Skin epidermis (tissue), 12 donors: ENCODE data around the gene ESPN.

Experiments
- H3K27ac ChIP-seq, 21 experiments: fragments of 200-600 bp; sonication (generic) in 11 of 21; one replicate each; pipeline ENCODE4 v1.5.0; 2020; ENCODE audit warnings: mild to moderate bottlenecking in 3 of 21, inconsistent platforms in 2 of 21, moderate library complexity in 2 of 21
- H3K4me3 ChIP-seq, 7 experiments: fragments of 200-600 bp; sonication (generic) in 2 of 7; one replicate each; pipeline ENCODE4 v1.5.0; 2020; ENCODE audit warnings: inconsistent platforms in 2 of 7, mild to moderate bottlenecking in 2 of 7, moderate library complexity in 1 of 7

The ESPN gene

DNA sequence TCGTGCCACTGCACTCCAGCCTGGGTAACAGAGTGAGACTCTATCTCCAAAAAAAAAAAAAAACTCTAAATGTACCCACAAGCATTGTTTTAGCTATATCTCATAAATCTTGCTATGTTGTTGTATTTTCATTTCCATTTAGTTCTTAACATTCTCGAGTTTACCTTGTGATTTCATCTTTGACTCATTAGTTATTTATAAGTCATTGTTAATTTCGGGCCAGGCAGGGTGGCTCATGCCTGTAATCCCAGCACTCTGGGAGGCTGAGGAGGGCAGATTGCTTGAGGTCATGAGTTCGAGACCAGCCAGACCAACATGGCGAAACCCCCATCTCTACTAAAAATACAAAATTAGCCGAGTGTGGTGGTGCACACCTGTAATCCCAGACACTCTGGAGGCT is 16.6 kb upstream of the ESPN start:
- H3K27ac ChIP-seq: no peak overlapping the region

DNA sequence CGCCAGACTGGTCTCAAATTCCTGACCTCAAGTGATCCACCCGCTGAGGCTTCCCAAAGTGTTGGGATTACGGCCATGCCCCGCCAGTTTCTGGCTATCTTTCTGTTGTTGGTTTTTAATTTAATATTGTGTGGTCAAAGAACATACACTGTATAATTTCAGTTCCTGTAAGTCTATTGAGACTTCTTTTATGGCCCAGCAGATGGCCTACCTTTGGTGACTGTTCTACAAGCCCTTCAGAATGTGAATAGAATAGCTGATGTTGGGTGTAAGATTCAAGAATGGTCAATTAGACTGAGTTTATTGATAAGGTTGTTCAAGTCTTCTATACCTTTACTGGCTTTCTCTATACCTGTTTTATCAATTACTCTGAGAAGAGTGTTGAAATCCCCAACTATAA is 15.5 kb upstream of the ESPN start:
- Histone ChIP-seq H3K27ac (no peak overlapping the region), H3K4me3 (no peak overlapping the region)

More for the DNA sequence above, 16.6 kb upstream of the ESPN start:
- H3K4me3 ChIP-seq: no peak overlapping the region

DNA sequence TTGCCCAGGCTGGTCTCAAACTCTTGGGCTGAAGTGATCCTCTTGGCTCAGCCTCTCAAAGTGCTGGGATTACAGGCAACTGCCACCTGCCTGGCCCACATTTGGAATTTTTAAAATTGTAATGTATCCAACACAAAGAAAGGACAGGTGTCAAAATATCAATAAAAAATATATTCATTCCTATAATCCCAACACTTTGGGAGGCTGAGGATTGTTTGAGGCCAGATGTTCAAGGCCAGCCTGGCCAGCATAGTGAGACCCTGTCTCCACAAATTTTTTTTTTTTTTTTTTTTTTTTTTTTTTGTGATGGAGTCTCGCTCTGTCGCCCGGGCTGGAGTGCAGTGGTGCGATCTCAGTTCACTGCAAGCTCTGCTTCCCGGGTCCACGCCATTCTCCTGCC is 14.8 kb upstream of the ESPN start:
- Histone ChIP-seq H3K27ac (no peak overlapping the region), H3K4me3 (no peak overlapping the region)

DNA sequence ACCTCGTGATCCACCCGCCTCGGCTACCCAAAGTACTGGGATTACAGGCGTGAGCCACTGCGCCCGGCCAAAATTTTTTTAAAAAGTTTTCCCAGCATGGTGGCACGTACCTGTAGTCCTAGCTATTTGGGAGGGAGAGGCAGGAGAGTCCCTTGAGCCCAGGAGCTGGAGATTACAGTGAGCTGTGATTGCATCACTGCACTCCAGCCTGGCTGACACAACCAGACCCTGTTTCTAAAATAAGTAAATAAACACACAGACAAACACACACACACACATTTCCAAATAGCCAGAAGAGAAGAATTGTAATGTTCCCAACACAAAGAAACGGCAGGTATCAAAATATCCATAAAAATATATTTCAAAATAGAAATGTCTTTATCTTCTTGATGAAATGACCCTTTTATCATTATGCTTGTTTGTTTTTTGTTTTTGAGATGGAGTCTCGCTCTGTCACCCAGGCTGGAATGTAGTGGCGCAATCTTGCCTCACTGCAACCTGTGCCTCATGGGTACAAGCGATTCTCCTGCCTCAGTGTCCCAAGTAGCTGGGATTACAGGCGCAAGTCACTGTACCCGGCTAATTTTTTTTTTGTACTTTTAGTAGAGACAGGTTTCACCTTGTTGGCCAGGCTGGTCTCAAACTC is 14.2 kb upstream of the ESPN start:
- H3K27ac ChIP-seq: no peak overlapping the region
- no peak overlapping the region for H3K4me3 ChIP-seq

DNA sequence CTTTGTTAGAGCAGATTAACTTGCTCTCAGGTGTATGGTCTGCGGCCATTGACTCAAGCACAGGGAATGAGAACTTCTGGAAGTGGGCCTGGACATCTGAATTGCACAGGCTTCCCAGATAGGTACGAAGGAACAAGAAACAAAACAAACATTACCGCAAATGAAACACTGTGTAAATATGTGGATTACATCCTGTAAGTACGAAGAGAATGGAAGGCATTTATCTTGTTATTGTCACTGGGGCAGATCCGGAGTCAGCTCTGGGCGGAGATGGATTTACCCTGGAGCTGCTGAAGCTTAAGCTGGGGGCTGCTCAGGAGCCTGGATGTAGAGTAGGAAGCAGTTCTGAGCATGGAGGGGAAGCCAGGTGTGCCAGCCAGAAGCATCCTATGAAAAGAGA is 11.7 kb upstream of the ESPN start:
- no peak overlapping the region for H3K27ac ChIP-seq

DNA sequence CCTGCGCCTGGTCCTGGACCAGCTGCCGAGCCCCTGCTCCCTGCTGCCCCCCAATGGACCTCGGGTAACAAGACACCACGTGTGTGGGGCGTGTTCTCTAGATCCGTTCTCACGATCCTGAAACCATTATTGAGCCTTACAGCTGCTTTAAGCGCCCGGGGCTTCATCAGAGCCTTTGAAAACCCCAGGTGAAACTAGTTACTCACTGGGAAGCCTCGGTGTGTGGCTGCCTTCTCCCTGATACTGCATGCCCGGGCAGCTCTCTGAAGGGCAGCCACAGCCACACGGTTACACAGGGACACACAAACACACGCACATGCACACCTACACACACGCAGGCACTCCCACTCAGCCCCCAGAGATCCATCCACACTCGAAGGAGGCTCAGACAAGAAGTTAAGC is 10.1 kb upstream of the ESPN start:
- Histone ChIP-seq H3K4me3 (no peak overlapping the region), H3K27ac (peak overlapping the region in 14 of 21 experiments; percentile 14 to 79 (median 50))

More for the DNA sequence above, 11.7 kb upstream of the ESPN start:
- no peak overlapping the region for H3K4me3 ChIP-seq

DNA sequence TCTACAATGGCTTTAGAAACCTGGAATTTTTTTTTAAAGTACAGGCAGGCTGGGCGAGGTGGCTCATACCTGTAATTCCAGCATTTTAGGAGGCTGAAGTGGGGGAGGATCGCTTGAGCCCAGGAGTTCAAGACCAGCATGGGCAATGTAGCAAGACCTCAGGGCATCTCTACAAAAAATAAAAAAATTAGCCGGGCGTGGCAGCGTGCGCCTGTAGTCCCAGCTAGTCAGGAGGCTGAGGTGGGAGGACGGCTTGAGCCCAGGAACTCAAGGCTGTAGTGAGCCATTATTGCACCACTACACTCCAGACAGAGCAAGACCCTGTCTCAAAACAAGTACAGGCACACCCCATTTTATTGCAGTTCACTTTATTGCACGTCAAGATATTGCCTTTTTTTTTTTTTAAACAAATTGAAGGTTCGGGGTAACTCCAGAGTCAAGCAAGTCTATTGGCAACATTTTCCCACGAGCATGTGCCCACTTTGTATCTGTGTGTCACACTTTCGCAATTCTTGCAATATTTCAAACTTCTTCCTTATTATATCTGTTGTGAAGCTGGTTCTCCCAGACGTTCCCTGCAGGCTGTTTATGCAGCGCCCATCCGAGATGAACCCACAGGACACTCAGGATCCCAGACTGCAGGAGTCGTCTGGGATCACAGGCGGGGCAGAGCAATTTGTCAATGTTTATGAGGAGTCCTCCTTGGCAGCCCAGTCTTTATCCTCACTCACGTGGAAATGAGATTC is 9.5 kb upstream of the ESPN start:
- H3K27ac ChIP-seq: peak overlapping the region in 14 of 21 experiments; percentile 14 to 79 (median 50)
- H3K4me3 ChIP-seq: no peak overlapping the region

DNA sequence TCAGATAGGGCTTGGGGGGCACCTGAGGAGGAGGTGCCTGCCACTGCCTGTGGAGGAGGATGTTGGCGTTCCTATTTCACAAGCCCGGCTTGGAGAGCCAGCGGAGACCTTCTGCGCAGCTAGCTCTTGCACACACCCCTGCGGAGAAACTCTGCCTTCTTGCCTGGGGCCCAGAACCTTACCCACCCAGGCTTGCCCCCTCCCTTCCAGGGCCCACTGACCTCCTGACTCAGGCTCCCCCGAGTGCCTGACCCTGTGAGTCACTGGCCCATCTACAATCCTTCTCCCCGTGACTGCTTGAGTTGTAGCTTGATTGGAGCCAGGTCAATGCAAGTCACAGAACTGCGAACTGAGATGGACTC is 8.3 kb upstream of the ESPN start:
- peak overlapping the region in 4 of 21 experiments; percentile 30 to 60 (median 42) for H3K27ac ChIP-seq
- no peak overlapping the region for H3K4me3 ChIP-seq

DNA sequence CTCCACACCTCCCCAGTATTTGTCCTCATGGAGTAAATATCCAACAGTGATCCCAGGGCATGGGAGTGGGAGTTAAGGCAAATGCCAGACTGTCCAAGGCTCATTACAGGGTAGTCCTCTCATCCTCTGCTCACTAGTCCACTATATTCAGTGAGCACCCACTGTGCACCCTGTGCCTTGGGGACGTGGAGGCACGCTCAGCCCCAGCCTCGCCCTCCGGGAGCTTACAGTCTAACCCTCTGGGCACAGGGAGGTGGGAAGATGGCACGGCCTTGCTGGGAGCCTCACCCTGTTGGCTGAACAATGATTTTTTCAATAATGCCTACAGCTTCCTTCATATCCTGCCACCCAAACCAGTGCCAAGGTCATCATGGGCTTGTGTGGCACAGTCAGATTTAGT is 7.7 kb upstream of the ESPN start:
- no peak overlapping the region for H3K4me3 ChIP-seq
- H3K27ac ChIP-seq: peak overlapping the region in 1 of 21 experiments; percentile 60

DNA sequence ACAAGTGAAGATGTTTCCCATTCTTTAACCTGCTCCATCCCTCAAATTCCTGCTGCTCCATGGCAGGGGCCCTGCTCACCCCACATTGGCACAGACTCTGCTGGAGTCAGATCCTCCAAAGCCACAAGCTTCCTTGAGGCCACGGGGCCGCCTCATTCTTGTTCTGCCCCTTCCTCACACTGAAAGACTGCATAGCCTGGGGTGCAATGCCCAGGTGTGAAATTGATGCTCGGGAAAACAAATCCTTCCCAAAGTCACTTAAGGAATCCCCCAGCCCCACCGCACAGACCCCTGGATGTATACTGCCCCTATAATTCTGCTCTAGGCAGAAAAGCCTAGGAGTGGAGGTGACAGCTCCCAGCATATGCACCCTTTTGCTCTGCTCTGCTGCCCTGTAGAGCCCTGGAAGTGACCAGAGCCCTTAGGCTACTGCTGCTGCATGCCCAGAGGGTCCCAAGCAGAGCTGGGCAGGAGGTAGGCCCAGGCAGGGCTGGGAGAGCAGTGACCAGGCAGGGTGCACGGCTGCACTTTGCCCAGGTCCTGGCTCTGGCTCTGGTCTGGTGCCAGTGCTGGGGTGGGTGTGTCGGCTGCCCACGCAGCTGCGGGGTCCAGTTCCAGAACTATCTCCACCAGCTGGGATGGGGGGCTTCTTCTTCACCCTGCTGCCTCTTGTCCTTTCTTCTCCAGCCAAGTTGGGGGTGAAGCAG is 6.5 kb upstream of the ESPN start:
- H3K27ac ChIP-seq: peak overlapping the region in 1 of 21 experiments; percentile 78
- peak overlapping the region in 6 of 7 experiments; percentile 29 to 53 (median 41) for H3K4me3 ChIP-seq

DNA sequence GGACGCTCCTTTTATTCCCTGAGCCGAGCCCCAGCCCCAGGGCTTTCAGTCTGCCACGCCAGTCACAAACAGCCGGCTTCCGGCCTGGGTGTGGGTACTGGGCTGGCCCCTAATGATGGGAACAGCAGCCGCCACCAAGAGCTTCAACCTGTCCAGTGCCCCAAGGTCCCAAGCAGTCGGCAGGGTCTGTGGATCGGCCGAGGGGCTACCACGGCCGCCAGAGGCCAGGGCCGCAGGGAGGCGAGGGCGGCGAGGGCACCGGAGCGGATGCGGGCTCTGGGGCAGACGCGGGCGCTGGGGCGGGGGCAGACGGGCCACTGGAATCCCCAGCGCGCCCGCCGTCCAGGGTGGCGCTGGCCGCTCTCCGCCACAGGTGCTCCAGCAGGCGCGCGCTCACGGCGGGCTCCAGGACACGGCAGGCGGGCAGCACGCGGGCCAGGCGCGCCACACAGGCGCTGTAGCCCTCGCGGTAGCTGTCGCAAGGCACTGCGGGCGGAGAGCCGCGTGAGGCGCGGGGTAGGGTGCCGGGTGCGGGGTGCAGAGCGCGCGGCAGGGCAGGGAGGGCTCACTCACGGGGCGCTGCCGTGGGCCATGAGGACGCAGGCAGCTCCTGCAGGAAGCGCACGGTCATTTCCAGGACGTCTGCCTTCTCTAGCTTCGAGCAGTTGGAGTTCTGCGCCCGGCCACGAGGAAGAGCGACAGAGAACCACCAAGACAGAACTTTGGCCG is 5.7 kb upstream of the ESPN start:
- H3K27ac ChIP-seq: peak overlapping the region in 16 of 21 experiments; percentile 39 to 84 (median 65)
- peak overlapping the region; percentile 25 to 53 (median 37) for H3K4me3 ChIP-seq

DNA sequence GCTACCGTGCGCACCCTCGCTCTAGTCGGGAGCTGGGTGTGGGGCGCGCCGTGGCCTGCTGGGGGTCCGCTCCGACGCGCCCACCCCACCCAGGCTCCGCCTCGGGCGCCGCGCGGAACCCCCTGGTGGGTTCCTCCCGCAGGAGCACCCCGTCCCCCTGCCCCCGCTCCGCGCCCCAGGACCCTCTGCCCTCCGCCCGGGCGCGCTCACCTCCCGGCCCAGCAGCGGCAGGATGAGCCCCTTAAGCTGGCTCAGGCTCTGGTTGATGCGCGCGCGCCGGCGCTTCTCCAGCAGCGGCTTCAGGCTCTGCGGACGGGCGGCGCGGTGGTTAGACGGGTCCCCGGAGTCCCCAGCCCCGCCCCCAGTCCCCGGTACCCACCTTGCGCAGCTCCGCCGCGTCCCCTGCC is 5.2 kb upstream of the ESPN start:
- peak overlapping the region in 17 of 21 experiments; percentile 17 to 84 (median 64) for H3K27ac ChIP-seq
- peak overlapping the region; percentile 25 to 53 (median 37) for H3K4me3 ChIP-seq

DNA sequence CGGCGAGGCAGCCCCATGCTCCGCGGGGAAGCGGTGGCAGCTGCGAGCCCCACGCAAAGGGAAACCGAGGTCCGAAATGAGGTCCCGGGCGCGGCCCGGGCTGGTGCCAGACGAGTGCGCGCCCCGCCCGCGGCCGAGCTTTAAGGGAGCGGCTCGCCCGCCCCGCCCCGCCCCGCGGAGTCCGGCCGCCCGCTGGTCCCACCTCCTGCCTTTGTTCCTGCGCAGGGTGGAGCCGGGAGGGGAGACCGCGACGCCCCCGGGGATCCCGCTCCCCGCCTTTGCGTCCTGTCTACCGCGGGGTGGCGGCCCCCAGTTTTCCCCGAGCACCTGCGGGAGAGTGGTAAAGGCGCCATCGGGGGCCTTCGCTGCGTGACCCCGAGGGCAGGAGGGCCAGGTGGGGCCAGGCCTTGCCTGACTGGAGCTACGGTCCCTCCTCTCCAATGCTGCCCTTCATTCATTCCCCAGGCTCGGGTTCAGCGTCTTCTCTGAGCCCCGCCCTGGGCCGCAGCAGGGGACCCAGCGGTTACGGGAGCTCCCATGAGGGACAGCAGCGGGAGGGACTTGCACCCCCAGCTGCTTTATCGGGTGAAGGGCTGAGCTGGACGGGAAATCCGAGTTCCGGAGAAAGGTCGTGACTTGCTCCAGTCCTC is 4.6 kb upstream of the ESPN start, which contains the start of gene HES2:
Gene HES2 (minus strand): TSS at position 116 of the 650 bp plus-strand sequence. CDS start 99 bp downstream, at position 17.
- H3K4me3 ChIP-seq: peak within 1 kb of the TSS; percentile 25 to 53 (median 37)
- H3K27ac ChIP-seq: peak within 1 kb of the TSS in 17 of 21 experiments; percentile 17 to 84 (median 64)

DNA sequence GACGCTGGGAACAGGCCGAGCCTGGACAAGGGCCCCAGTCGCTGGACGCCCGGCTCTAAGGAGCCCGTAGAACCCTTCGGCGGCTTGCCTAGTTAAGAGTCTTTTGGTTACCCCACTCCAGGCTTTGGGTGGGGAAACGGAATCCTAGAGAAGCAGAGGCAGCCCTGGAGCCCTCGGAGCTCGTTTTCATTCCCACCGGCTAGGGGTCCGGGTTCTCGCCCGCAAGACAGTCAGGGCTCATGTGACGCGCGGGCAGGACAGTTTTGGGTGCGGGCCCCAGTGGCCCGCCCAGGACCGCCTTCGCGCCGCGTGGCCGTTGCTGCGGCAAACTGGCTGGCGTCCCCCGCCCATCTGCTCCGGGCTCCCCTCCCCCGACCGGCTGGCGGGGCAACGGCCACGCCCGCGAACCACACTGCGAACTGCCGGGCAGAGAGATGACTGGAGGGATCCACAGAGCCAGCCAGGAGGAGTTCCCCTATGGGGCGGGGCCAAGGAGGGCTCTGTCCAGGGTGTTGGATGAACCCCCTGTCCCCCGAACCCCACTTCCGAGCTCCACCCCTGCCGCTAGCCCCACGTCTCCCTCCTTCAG is 4.0 kb upstream of the ESPN start:
- Histone ChIP-seq H3K27ac (peak overlapping the region in 1 of 21 experiments; percentile 62), H3K4me3 (peak overlapping the region in 2 of 7 experiments; percentile 47 to 53)

DNA sequence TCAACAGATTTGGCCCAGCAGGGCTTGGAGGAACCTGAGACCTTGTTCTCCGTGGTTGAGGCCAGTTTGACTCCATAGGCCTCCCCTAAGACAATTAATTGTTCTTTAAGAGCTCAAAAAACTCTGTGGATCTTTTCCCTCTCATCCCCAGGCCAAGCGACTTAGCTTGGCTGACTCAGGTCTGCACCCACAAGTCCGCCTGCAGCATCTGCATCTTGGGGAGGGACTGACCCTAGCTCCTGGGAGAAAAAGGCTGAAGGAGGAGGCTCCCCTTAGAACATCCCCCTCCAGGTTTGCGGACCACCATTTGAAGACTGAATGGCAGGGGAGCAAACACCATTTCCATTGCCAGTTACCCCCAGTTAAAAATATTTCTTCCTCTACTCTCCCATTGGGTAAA is 3.3 kb upstream of the ESPN start:
- Histone ChIP-seq H3K4me3 (no peak overlapping the region), H3K27ac (no peak overlapping the region)

DNA sequence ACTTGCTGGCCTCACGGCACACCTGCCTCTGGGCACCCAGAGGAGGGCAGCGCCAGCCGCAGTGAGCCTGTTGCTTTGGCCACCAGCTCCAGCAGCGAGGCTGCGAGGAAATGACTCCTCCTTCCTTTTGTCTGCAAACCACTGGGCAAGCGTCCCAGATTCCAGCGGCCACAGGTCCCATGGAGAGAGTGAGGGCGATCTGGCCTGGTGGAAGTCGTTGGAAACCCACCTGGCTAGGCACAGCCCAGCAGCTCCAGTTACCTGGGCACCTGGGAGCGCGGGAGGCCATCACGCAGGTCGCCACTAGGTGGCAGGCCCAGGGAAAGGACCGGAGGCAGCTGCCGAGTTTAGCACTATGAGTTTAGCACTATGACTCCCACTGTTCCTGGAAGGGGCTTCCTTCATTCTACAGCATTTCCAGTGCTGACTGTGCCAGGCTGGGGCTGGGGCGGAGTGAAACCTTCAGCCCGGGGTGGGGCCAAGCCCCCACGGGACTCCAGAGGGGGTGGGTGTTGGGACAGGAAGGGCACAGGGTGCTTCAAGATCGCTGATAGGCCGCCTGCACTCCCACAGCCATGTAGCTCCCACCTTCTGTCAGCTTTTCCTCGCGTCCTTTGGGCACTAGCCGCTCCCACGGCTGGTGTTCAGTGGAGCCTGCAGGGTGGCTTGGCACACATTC is 1.1 kb upstream of the ESPN start:
- Histone ChIP-seq H3K27ac (no peak overlapping the region), H3K4me3 (peak overlapping the region in 1 of 7 experiments; percentile 37)

DNA sequence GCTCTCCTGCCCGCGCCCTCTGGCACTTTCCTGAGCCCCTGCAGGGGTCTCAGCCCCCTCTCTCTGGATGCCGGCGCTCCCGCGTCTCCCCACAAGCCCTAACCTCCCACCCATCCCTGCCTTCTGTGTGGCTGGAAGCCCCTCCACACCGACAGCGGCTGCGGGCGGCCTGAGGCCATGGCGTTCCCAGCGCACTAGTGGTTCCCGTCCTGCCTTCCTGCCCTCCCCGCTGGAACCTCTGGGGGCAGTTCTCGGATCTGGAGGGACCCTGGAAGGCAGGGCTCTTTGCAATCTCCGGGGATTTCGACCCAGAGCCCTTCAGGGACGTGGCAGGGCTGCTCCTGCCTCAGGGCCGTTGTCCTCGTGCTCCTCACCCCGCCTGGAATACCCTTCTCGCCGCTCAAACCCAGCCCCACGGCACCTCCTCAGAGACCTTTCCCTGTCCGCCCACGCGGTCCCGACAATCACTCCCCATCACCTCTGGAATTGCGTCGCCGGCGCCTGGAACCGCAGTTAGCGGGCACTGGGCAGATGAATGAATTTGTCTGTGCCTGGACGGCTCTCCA is 493 bp upstream of the ESPN start:
- peak overlapping the region in 2 of 7 experiments; percentile 37 to 43 for H3K4me3 ChIP-seq
- H3K27ac ChIP-seq: no peak overlapping the region

DNA sequence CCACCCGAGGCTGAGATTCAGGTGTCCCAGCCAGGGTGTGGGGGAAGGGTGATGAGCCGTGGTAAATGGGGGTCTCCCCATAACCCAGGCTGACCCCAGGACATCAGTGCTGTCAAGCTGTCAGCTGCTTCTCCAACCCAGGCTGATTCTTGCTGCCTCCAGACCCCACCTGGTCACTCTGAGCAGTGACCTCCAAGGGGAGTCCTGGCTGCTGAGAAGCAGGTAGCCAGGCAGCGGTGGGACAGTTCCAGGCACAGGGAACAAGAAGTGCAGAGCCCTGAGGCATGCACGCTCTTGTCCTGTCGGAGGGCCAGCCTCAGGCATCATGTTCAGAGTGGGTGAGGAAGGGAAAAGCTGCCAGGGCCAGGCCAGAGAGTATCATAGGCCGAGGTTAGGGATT is 1.1 kb downstream of the ESPN start:
- Histone ChIP-seq H3K27ac (no peak overlapping the region), H3K4me3 (peak overlapping the region in 6 of 7 experiments; percentile 27 to 43 (median 30))
